Stimulated activated CD8-positive, alpha-beta memory T cell treated with anti-CD3 and anti-CD28 coated beads, Interleukin-12 subunit alpha, Interleukin-12 subunit beta, amount 100 ng/mL, for 24 hours (primary cell): Measurements from ENCODE around the gene DYRK1A.
"Not testable (repeated sequence)": the region's sequence is repeated elsewhere in the genome, so short reads cannot be mapped to it uniquely, and the experiment has no call there.

Experiments
- DNase-seq: peaks from one replicate; pipeline ENCODE4 v3.0.0-alpha.2; 2020; ENCODE audit errors: extremely low read depth

DYRK1A gene

DNA sequence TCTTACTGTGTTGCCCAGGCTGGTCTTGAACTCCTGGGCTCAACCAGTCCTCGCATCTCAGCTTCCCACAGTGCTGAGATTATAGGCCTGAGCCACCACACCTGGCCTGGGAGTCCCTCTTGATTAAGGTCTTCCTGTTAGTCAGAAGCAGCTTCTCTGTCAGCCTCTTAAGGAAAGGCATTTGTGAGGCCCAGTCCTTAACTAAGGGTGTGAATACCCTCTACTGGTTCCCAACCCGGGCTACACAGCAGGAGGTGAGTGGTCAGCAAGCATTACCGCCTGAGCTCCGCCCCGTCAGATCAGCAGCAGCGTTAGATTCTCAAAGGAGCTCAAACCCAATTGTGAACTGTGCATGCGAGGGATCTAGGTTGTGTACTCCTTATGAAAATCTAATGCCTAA lies 117.2 kb downstream of the DYRK1A start:
- DNase-seq = no peak

DNA sequence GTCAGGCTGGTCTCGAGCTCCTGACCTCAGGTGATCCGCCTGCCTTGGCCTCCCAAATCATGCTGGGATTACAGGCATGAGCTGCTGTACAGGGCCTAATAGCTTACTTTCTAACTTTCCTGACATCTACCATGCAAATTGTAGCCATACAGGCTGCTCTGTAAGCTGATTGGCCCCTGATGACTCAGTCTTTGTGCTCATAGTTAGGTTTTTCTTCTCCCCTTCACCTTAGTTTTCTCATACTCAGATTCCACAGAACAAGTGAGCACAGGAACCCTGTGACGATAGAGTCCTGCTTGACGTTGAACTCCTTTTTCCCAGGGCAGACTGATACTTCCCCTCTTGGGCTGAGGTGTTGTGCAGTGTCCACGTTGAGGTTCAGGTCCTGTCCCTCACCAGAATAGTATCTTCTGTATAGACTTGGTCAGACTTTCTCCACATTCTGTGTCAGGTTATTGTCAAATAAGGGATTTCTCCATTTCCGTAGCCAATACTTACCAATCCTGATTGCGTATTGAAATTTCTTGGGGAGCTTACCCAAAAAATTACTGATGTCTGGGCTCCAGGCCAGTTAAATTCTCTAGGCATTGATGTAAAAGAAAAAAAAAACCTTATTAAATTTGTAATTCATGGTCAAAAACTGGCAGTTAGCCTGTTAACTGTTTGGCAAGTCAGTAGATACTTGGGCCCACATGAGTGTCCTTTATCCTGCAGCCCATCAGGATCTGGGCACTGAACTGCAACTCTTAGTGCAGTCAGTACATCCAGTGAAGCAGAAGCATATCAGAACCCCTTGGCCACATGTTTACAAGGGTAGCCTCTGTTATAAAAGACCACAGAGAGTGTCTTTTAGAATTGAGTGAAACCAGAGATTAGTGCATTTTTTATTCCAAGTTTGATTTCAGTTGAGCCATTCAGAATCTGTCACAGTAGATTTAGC lies 118.2 kb downstream of the DYRK1A start:
- no peak for DNase-seq

DNA sequence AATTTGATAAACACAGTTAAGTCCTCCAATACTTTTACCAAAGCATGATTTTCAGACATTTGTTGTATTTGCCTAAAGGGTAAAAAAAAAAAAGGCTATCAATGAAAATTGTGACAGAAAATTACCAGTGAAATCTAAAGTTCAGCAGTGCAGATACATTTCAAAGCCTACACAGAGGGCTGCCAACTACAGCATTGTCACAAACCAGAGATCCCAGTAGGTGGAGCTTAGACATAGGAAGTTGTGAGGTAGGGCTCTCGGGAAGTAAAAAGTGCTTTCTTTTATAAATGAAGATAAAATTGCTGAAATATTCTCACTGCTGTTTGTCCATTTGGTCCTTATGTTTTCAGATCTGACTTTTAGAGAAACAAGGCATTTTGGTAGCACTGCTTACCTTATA lies 123.0 kb downstream of the DYRK1A start:
- no peak for DNase-seq

DNA sequence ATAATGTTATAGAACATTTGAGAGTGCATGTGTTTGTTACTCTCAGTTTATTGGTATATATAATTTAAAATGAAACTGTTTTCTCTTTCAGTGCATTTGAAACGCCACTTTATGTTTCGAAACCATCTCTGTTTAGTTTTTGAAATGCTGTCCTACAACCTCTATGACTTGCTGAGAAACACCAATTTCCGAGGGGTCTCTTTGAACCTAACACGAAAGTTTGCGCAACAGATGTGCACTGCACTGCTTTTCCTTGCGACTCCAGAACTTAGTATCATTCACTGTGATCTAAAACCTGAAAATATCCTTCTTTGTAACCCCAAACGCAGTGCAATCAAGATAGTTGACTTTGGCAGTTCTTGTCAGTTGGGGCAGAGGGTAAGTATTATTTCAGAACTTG lies 123.5 kb downstream of the DYRK1A start:
- no peak for DNase-seq

DNA sequence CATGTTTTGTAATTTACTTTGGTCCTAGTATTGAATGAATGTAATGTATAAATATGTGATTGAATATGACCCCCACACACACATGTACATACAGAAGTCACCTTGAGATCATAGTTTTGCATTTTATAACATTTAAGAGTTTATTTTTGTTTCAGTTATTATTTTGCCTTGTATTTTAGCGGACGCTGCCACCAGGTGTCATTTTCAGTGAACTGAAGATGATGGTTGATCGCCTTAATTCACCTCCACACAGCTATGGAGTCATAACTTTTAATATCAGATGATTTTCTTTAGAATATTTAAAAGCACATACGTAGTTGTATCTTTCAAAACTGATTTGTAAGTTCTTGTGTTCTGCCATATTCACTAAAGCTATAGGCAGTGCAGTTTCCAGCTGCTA lies 130.4 kb downstream of the DYRK1A start:
- DNase-seq = no peak

DNA sequence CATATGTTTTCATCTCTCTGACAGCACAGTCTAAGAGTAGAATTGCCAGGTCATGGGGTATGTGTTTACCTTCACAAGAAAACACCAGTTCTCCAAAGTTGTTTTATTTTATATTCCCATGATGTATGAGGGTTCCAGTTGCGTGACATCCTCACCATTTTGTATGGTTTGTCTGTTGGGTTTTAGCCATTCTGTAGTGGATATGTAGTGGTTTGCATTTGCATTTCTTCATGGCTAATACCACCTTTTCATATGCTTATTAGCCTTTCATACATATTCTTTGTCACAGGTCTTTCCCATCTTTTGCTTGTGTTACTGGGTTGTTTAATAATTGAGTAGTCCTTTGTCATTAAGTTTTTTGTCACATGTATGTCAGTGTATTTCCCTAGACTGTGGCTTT lies 132.1 kb downstream of the DYRK1A start:
- no peak for DNase-seq

DNA sequence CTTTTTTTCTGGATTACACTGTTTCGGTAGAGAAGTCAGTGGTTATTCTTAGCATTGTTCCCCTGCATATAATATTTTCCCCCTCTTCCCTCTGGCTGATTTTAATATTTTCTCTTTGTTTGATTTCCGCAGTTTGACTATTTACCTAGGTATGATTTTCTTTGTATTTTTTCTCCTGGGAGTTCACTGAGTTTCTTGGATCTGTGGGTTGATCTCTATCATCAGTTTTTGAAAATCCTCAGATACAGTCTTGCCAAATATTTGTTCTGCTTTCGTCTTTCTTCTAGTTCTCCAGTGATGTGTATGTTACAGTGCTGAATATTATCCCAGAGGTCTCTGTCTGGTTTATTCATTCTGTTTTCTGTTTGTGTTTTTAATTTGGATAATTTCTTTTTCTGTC lies 136.4 kb downstream of the DYRK1A start:
- no peak for DNase-seq

DNA sequence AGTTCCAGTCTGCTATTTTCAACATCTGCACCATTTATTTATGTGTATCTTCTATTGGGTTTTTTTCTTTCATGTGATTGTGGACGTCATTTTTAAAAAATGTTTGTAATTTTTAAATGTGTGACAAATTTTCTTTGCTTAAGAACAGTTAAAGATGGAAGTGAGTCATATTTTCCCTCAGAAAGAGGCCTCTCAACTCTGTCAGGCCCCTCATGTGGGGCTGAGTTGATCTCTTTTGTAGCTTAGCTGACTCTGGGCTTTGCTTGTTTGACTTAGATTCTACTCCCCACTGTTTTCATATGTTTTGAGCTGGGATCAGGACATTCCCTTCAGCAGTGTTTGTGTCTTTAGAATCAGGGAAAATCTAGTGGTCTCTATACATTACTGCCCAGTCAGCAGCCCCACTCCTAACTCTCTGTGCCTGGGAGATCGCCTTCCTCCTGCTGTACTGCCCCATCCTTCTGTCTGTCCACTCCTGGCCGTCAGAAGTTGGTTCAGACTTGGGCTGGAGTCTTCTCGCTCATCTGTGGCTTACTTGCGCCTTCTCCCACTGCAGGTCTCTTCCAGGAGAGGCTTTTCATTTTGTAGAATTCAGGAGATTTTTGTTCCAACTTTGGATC lies 137.4 kb downstream of the DYRK1A start:
- DNase-seq = no peak

DNA sequence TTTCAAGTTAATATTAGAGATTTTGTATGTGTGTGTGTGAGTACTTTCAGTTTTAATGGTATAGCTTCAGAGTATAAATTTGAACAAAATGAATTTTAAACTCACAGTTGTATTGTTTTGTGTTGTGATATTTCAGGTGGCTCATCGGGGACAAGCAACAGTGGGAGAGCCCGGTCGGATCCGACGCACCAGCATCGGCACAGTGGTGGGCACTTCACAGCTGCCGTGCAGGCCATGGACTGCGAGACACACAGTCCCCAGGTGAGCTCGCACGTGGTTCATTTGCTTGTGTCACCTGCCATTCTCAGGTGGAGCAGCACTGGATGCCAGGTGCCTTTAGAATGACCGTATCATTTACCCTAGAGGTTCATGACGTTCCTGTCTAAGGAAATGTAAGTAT lies 139.4 kb downstream of the DYRK1A start:
- no peak for DNase-seq

DNA sequence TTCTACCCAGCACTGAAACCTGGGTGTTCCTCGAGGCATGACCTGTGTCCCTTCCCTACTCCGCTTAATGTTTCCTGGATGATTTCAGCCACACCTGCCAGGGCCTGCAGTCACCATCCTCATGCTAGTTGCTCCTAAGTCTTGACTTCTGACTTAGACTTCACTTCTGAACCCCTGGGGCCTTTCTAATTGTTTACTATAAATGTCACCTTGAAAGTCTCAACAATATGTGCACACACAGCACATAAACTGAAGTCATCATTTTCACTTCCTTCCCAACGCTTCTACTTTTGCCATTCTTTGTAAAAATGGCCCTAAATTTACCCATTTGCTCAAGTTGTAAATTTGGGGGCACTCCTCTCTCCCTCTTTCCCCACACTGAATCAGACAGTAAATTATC lies 141.1 kb downstream of the DYRK1A start:
- no peak for DNase-seq

DNA sequence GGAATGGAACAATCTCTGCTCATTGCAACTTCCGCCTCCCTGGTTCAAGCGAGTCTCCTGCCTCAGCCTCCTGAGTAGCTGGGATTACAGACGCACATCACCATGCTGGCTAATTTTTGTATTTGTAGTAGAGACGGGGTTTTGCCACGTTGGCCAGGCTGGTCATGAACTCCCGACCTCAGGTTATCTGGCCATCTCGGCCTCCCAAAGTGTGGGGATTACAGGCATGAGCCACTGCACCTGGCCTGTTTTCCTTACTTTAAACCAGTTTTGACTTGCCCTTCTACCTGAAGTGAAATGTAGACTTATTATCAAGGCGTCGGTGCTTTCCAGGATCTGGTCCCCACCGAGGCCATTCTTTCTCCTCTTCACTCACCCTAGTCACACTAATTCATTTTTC lies 141.8 kb downstream of the DYRK1A start:
- DNase-seq = no peak

DNA sequence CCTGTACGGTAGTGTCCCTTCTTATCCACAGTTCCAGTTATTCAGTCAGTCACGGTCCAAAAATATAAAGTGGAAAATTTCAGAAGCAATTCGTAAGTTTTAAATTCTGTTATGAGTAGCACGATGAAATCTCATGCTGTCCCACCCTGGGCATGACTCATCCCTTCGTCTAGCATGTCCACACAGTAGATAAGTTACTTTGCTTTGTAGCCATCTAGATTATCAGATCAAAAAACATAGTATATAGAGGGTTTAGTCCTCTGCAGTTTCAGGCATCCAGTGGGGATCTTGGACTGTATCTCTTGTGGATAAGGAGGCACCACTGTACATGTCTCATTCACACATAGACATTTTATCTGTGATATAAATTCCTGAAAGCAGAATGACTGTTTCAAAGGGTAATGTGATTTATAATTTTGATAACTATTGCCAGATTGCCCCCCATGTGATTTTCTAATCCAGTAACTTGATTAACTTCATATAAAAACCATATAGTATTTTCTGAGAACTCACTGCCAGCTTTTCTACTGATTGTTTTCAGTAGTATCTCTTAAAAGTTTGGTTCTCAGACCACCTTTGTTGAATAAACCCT lies 143.3 kb downstream of the DYRK1A start:
- DNase-seq = no peak

DNA sequence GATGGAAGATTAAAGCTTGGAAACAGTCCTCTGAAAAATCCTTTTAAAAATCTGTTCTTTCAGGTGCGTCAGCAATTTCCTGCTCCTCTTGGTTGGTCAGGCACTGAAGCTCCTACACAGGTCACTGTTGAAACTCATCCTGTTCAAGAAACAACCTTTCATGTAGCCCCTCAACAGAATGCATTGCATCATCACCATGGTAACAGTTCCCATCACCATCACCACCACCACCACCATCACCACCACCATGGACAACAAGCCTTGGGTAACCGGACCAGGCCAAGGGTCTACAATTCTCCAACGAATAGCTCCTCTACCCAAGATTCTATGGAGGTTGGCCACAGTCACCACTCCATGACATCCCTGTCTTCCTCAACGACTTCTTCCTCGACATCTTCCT lies 145.3 kb downstream of the DYRK1A start:
- no peak for DNase-seq

DNA sequence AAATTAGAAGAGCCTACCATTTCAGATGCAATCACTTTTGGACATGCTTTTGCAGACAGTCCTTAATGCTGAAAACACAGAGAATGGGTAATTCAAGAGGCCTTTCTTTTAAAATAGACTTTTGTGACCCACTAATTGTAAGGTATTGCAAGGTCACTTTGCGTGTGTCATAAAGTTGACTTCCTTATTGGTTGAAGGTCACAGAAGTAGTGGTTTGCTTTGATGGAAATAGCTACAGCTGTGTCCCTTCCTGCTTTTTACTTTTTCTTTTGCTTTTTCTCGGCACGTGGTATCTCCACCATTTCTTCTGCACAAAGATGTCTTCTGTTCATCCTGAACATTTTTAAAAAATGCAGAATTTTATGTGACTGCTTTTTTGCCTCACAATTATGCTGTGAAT lies 146.8 kb downstream of the DYRK1A start:
- DNase-seq = no peak

DNA sequence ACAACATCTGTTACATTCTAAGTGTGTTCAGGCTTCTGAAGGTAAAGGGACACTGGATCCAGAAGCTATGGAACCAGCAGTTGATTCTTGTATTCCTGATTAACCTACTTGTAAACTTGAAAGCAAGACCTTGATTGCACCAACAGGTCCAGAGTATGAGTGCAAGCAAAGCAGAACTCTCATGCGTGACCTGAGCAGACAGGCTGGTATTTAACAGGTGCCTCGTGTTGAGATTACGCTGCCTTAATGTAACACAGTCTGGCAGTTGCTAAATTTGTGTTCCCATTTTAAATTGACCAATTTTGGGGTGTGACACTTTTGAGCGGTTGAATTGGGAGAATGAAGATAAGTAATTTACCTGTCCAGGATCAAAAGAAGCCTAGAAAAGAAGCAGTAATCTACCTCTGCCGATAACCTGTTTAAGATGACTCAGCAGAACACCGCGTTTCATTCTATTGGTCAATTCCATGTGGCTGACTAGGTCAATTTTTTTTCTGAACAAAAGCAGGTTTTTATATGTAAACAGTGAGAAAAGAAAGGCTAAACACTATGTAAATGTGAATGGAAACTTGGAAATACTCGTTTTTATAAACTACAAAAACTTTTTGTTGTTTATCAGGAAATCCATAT lies 147.6 kb downstream of the DYRK1A start:
- no peak for DNase-seq

DNA sequence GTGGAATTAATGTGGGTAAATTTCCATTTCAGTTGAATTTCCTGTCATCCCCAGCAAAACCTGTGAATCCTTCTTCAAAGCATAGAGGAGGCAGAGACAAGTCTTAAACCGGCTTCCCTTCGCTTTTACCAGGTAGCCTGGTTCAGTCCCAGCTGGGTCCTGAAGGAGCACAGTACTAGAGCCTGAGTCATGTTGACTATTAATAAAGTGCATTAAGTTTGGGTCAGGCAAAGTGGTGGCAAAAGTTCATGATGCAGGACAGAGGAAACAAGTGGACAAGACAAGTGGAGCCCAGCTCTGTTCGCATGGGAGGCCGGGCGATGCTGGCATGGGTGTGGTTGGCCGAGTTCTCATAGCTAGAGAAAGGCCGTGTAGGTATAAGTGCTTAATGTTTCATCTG lies 150.4 kb downstream of the DYRK1A start:
- DNase-seq = no peak

DNA sequence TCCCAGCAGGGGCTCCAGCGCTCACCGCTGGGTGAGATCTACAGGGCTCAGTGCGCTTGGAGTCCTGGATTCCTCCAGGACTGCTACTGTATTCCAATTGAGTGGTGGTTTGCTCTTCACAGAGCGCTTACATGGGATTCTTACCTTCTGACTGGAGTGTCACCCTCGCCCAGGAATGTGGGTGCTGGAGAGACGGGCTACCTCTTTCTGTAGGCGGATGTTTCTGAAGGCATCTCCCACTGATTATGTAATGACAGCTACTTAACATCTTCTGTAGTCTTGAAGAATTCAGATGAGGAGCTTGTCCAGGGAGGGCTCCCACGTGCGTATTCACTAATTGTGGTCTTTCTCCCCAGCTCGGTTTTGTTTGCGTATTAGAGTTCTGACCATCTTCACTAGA lies 154.2 kb downstream of the DYRK1A start:
- no peak for DNase-seq

DNA sequence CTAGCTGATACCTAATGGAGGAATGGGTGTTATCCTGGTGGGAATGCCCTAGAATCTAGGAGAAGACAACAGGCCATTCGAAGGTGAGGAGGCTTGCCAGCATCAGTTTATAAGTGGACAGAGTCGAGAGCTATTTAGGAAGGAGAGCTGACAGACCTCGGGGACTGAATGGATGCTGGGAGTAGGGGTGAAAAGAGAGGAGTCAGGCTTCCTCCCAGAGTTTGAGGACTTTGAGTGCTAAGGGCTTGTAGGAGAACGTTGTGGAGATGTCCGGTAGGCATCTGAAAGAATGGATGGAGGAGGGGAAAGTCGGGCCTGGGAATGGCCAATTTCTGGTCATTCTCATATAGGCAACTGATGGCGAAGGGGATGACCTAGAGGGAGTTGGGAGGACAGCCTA lies 155.1 kb downstream of the DYRK1A start:
- DNase-seq = no peak

DNA sequence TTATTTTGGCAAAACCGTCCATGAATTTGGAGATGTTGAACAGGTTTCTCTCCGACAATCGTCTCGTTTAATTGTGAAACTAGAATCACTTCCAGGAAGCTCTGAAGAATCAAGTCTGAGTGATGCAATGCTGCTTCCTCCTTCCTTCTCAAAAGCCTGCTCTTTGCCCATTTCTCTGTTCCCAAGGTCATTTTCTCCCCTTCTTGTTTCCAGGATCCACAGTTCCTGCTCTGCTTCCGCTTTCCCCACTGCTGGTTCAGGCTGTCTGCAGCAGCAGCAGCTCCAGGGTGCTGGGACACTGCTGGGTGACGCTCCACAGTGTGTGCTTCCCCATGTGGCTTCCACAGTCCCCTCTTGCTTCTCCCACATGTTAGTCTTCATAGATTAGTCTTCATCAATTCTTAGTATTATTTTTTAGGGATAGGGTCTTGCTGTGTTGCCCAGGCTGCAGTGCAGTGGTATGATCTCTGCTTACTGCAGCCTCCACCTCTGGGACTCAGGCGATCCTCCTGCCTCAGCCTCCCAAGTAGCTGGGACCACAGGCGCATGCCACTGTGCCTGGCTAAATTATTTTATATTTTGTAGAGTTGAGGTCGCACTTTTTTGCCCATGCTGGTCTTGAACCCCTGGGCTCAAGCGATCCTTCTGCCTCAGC lies 156.2 kb downstream of the DYRK1A start:
- DNase-seq = no peak

DNA sequence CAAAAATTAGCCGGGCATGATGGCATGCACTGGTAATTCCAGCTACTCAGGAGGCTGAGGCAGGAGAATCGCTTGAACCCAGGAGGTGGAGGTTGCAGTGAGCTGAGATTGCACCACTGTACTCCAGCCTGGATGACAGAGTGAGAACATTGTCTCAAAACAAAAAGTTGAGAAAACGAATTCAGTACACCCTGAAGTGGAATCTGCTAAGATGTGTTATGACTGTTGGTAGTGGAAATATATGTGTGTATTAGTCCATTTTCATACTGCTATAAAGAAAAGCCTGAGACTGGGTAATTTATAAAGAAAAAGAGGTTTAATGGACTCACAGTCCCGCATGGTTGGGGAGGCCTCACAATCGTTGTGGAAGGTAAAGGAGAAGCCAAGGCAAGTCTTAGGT lies 158.4 kb downstream of the DYRK1A start:
- not testable (repeated sequence) for DNase-seq

DNA sequence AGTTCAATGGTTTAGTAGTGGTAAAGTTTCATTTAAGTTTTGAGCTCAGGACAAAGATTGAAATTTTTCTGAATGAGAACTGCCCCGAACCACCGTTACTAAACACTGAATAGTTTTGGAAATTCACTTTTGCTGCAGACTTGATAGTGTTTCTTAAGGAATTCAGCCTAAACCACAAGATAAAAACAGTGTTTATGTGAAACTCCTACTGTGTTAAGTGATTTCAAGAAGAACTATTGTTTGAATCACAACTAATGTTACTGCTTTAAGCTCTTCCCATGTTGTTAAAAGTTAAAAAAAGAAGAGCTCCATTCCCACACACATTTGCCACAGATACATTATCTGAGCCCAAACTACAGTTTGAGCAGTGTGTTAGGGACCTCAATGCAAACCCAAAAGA lies 159.2 kb downstream of the DYRK1A start:
- no peak for DNase-seq

DNA sequence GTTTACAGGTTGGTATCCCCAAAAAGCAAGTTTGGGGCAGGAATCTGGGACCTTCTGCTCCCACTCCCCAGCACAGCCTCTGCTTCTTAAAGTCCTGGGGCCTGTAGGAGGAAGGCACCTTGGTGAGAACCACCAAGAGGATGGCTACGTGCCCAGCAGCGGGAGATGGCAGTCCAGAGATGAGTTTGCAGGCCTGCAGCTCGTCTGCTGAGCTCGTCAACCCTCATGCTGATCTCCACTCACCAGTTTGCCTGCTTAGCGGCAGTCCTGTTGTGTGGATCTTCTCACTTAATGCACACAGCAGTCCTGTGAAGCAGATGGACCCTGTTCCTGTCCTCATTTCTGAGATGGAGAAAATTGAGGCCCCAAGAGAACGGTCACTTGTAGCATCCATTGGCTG lies 160.5 kb downstream of the DYRK1A start:
- DNase-seq = no peak
